IMR-90 (cell line): ENCODE results near the gene SOBP. TPM values are rescaled to one million over a fixed set of nuclear protein-coding genes. Genes with fewer than 3 reads are reported as not detected.

Experiments used
- ATAC-seq: fragments of 200-7000 bp; cut with Tn5 transposase; 2 replicates; pipeline ENCODE4 v1.9.1; 2020; ENCODE audit warnings: low read depth, mild to moderate bottlenecking, moderate library complexity
- BruUV-seq: library from RNA; stranded (reverse); fragments of 400-500 nt; replicated peaks from 2 replicates; lab custom pipeline; 2021; lab: Mats Ljungman, UMichigan
- CTCF ChIA-PET: fragments of 300-600 bp; formaldehyde crosslinking; extraction: SDS; loops from one replicate; lab custom pipeline; 2021; ENCODE audit warnings: antibody characterized with exemption; lab: Yijun Ruan, JAX
- POLR2A ChIA-PET: fragments of 300-600 bp; sonication (Branson Sonifier 250); formaldehyde crosslinking; loops from one replicate; lab custom pipeline; 2022; ENCODE audit warnings: antibody characterized with exemption; ENCODE audit not compliant: unreplicated experiment; lab: Charles Lee
- DNase-seq: peaks from one replicate; pipeline ENCODE4 v3.0.0; 2013
- H2AFZ ChIP-seq: replicated peaks from 2 replicates; pipeline ENCODE3; 2013; ENCODE audit warnings: low read length, mild to moderate bottlenecking; ENCODE audit not compliant: poor library complexity
- H2AK5ac ChIP-seq: 2 replicates; pipeline ENCODE4 v1.6.1; 2013; ENCODE audit warnings: low read depth, low read length, inconsistent platforms
- H2AK9ac ChIP-seq: replicated peaks from 2 replicates; pipeline ENCODE3; 2013; ENCODE audit warnings: mild to moderate bottlenecking, low read depth, low read length, moderate library complexity; ENCODE audit not compliant: poor library complexity
- H2BK120ac ChIP-seq: 2 replicates; pipeline ENCODE4 v1.6.1; 2013; ENCODE audit warnings: low read depth, low read length, inconsistent platforms
- H2BK15ac ChIP-seq: 3 replicates; pipeline ENCODE4 v1.6.1; 2013; ENCODE audit warnings: low read depth, low read length, inconsistent platforms
- H2BK20ac ChIP-seq: 2 replicates; pipeline ENCODE4 v1.6.1; 2013; ENCODE audit warnings: low read depth, mild to moderate bottlenecking, inconsistent platforms, low read length, moderate library complexity
- H2BK5ac ChIP-seq: 2 replicates; pipeline ENCODE4 v1.6.1; 2013; ENCODE audit warnings: mild to moderate bottlenecking, low read depth, low read length, inconsistent platforms; ENCODE audit not compliant: poor library complexity, severe bottlenecking
- H3K14ac ChIP-seq: replicated peaks from 2 replicates; pipeline ENCODE4 v1.6.1; 2013; ENCODE audit warnings: low read depth, low read length, inconsistent platforms
- H3K18ac ChIP-seq: 2 replicates; pipeline ENCODE4 v1.6.1; 2013; ENCODE audit warnings: low read depth, low read length, control low read depth
- H3K23ac ChIP-seq: 2 replicates; pipeline ENCODE4 v1.6.1; 2013; ENCODE audit warnings: low read depth, low read length, inconsistent platforms
- H3K27ac ChIP-seq: 2 replicates; pipeline ENCODE4 v1.5.1; 2013; ENCODE audit warnings: mild to moderate bottlenecking, control low read depth, low read length; ENCODE audit not compliant: insufficient read depth
- H3K27me3 ChIP-seq: 2 replicates; pipeline ENCODE4 v1.6.1; 2013; ENCODE audit warnings: low read length; ENCODE audit not compliant: control insufficient read depth, insufficient read depth
- H3K36me3 ChIP-seq: 2 replicates; pipeline ENCODE4 v1.6.1; 2013; ENCODE audit warnings: low read length, mixed read lengths; ENCODE audit not compliant: control insufficient read depth, insufficient read depth
- H3K4ac ChIP-seq: 2 replicates; pipeline ENCODE4 v1.6.1; 2013; ENCODE audit warnings: low read depth, low read length, inconsistent platforms
- H3K4me1 ChIP-seq: 2 replicates; pipeline ENCODE4 v1.6.1; 2013; ENCODE audit warnings: low read length, mixed read lengths; ENCODE audit not compliant: control insufficient read depth, insufficient read depth
- H3K4me2 ChIP-seq: 2 replicates; pipeline ENCODE4 v1.6.1; 2013; ENCODE audit warnings: low read depth, mild to moderate bottlenecking, control low read depth, low read length, moderate library complexity
- H3K4me3 ChIP-seq: 2 replicates; pipeline ENCODE4 v1.5.1; 2013; ENCODE audit warnings: low read depth, mild to moderate bottlenecking, control low read depth, low read length, moderate library complexity; ENCODE audit not compliant: insufficient read depth
- H3K56ac ChIP-seq: 2 replicates; pipeline ENCODE4 v1.6.1; 2013; ENCODE audit warnings: low read length, inconsistent platforms; ENCODE audit not compliant: insufficient read depth; ENCODE audit errors: extremely low read depth
- H3K79me1 ChIP-seq, 2 experiments: 2 replicates each; pipeline ENCODE4 v1.6.1; 2013; ENCODE audit warnings: low read length in 2 of 2, inconsistent platforms in 1 of 2, low read depth in 1 of 2
- H3K9ac ChIP-seq: 2 replicates; pipeline ENCODE4 v1.6.1; 2013; ENCODE audit warnings: low read depth, low read length, control low read depth
- H3K9me1 ChIP-seq: 2 replicates; pipeline ENCODE4 v1.6.1; 2013; ENCODE audit warnings: low read length, inconsistent platforms; ENCODE audit not compliant: insufficient read depth
- H3K9me3 ChIP-seq: 2 replicates; pipeline ENCODE4 v1.6.1; 2013; ENCODE audit warnings: low read length; ENCODE audit not compliant: control insufficient read depth, insufficient read depth
- H4K20me1 ChIP-seq: 2 replicates; pipeline ENCODE4 v1.6.1; 2013; ENCODE audit warnings: low read length, inconsistent platforms; ENCODE audit not compliant: insufficient read depth
- H4K5ac ChIP-seq: 2 replicates; pipeline ENCODE4 v1.6.1; 2013; ENCODE audit warnings: mild to moderate bottlenecking, low read depth, low read length, control low read depth
- H4K8ac ChIP-seq, 2 experiments: 2 replicates each; pipeline ENCODE4 v1.6.1; 2013; ENCODE audit warnings: low read depth in 2 of 2, low read length in 2 of 2, control low read depth in 1 of 2, inconsistent platforms in 1 of 2
- H4K91ac ChIP-seq: 2 replicates; pipeline ENCODE4 v1.6.1; 2013; ENCODE audit warnings: low read depth, low read length, inconsistent platforms; ENCODE audit not compliant: insufficient read depth
- BHLHE40 ChIP-seq: fragments of 150-350 bp; IDR thresholded peaks from 2 replicates; pipeline ENCODE4 v1.6.1; 2016; ENCODE audit warnings: mild to moderate bottlenecking, low read depth, low read length
- CEBPB ChIP-seq: IDR thresholded peaks from 2 replicates; pipeline ENCODE4 v1.6.1; 2012; ENCODE audit warnings: low read depth, low read length, improper control_type of control experiment
- CHD1 ChIP-seq: IDR thresholded peaks from 2 replicates; pipeline ENCODE4 v1.6.1; 2012; ENCODE audit warnings: low read depth, low read length, improper control_type of control experiment
- FOS ChIP-seq: fragments of 150-350 bp; IDR thresholded peaks from 2 replicates; pipeline ENCODE4 v1.6.1; 2016; ENCODE audit warnings: low read depth, low read length
- MAFK ChIP-seq: IDR thresholded peaks from 2 replicates; pipeline ENCODE4 v1.6.1; 2012; ENCODE audit warnings: low read depth, low read length, improper control_type of control experiment
- MAZ ChIP-seq: IDR thresholded peaks from 2 replicates; pipeline ENCODE4 v1.6.1; 2012; ENCODE audit warnings: low read depth, mild to moderate bottlenecking, low read length, improper control_type of control experiment, moderate library complexity, borderline replicate concordance
- MXI1 ChIP-seq: IDR thresholded peaks from 2 replicates; pipeline ENCODE4 v1.6.1; 2012; ENCODE audit warnings: low read depth, mild to moderate bottlenecking, low read length, moderate library complexity, borderline replicate concordance
- NFE2L2 ChIP-seq: fragments of 150-350 bp; IDR thresholded peaks from 2 replicates; pipeline ENCODE4 v1.6.1; 2016; ENCODE audit warnings: low read depth, mild to moderate bottlenecking, low read length
- POLR2A ChIP-seq: IDR thresholded peaks from 2 replicates; pipeline ENCODE4 v1.6.1; 2012; ENCODE audit warnings: mild to moderate bottlenecking, low read depth, low read length
- RAD21 ChIP-seq: IDR thresholded peaks from 2 replicates; pipeline ENCODE4 v1.6.1; 2012; ENCODE audit warnings: low read length, improper control_type of control experiment
- RCOR1 ChIP-seq: IDR thresholded peaks from 2 replicates; pipeline ENCODE4 v1.6.1; 2012; ENCODE audit warnings: mild to moderate bottlenecking, low read length, improper control_type of control experiment; ENCODE audit not compliant: insufficient replicate concordance
- RFX5 ChIP-seq: IDR thresholded peaks from 2 replicates; pipeline ENCODE4 v1.8.0; 2012; ENCODE audit warnings: low read depth, mild to moderate bottlenecking, low read length, moderate library complexity
- SMC3 ChIP-seq: fragments of 150-350 bp; IDR thresholded peaks from 2 replicates; pipeline ENCODE4 v1.6.1; 2016; ENCODE audit warnings: low read depth, mild to moderate bottlenecking, antibody characterized with exemption, low read length, moderate library complexity
- WGBS, 2 experiments: methylation state at CpG; one replicate each; pipeline versions ENCODE4 v1.1.5 to v1.1.7; 2013; ENCODE audit warnings: missing lambda C conversion rate in 2 of 2; ENCODE audit not compliant: insufficient read length in 1 of 2; ENCODE audit errors: extremely low coverage in 2 of 2; 5-methylcytosine and 5-hydroxymethylcytosine counted together
- dilution Hi-C: fragments of 300-500 bp; cut with HindIII; formaldehyde crosslinking; loops from one replicate; pipeline ENCODE4 v1.14.3; 2018; ENCODE audit warnings: low sequenced_read_pairs; ENCODE audit not compliant: unreplicated experiment
- in situ Hi-C: fragments of 300-500 bp; cut with MboI; formaldehyde crosslinking; loops from 3 replicates; pipeline ENCODE4 v1.14.3; 2019; ENCODE audit warnings: low sequenced_read_pairs, inconsistent platforms, mixed read lengths
- intact Hi-C: fragments of 100-400 bp; cut with micrococcal nuclease; formaldehyde crosslinking; loops from 2 replicates; pipeline ENCODE4 v1.10.0; 2022
- polyA plus RNA-seq, 3 experiments: library from polyadenylated mRNA; depleted of rRNA; stranded (reverse); fragments of >200 nt; gene quantifications; 2 replicates each; pipeline ENCODE4 v1.2.3, GENCODE V29; 2012; ENCODE audit warnings: low replicate concordance in 1 of 3
- total RNA-seq: library from RNA; depleted of rRNA; stranded (reverse); fragments of >200 nt; gene quantifications from 2 replicates; pipeline ENCODE4 v1.2.3, GENCODE V29; 2012
- TF ChIP-seq, protein P1 (sequence below): fragments of 150-350 bp; IDR thresholded peaks from 2 replicates; pipeline ENCODE4 v1.6.1; 2017; ENCODE audit warnings: mild to moderate bottlenecking, antibody characterized with exemption, low read length, low read depth
- TF ChIP-seq, protein P2 (sequence below): conservative IDR thresholded peaks from 2 replicates; pipeline ENCODE4 v1.5.1; 2012; ENCODE audit warnings: mild to moderate bottlenecking, low read depth, low read length, improper control_type of control experiment
- TF ChIP-seq, protein P3 (sequence below): fragments of 150-350 bp; IDR thresholded peaks from 2 replicates; pipeline ENCODE4 v1.6.1; 2016; ENCODE audit warnings: low read depth, mild to moderate bottlenecking, low read length, moderate library complexity, borderline replicate concordance

The SOBP gene
- total and polyA plus RNA-seq, 2 of the 4 experiments (the other 2 are of a cell fraction): 0.60 to 0.72 TPM

DNA sequence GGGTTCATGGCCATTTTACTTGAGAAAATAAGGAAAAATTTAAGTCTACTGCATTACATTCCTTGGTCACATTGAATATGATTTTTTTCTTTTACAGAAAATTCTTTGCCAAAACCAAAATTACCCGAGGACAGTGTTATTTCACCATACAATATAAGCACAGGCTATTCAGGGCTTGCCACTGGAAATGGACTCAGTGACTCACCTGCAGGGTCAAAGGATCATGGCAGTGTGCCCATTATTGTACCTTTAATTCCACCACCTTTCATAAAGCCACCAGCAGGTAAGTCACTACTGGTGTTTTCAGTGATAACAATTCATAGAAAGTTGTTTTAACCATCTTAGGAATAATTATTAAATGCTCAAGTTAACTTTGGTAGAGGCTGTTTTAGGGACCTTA, 16.2 kb downstream of the SOBP start:
- CTCF ChIA-PET: no interaction called here
- Histone ChIP-seq H2AK5ac (no peak overlapping the region), H3K4me3 (no peak overlapping the region), H3K27me3 (no peaks in the 10 kb centered on the region), H3K56ac (no peak overlapping the region), H3K9me3 (no peaks in the 10 kb centered on the region), H3K4me1 (no peaks in the 10 kb centered on the region), H2BK5ac (no peak overlapping the region), H2BK15ac (no peak overlapping the region), H3K18ac (no peak overlapping the region), H3K9ac (no peak overlapping the region), H3K9me1 (no peaks in the 10 kb centered on the region), H3K4ac (no peak overlapping the region), H4K20me1 (no peaks in the 10 kb centered on the region), H3K36me3 (no peaks in the 10 kb centered on the region), H3K23ac (no peak overlapping the region), H3K79me1 (no peaks in the 10 kb centered on the region), H2BK20ac (no peak overlapping the region), H2AFZ (no peak overlapping the region), H3K27ac (no peak overlapping the region), H3K4me2 (no peak overlapping the region), H4K5ac (no peak overlapping the region), H2AK9ac (no peak overlapping the region), H4K91ac (no peak overlapping the region), H2BK120ac (no peak overlapping the region), H4K8ac (no peak overlapping the region), H3K14ac (no peak overlapping the region)
- WGBS, 2 experiments: no CpG with 5 or more reads among the region's 1 CpG
- intact Hi-C loops: no loop called here
- no peak for ATAC-seq
- POLR2A ChIA-PET: no interaction called here
- no TSS peak for BruUV-seq
- in situ Hi-C loops: no loop called here
- TF ChIP-seq FOS: no peak
- no peak for TF ChIP-seq MXI1
- TF ChIP-seq BHLHE40: no peak
- TF ChIP-seq, protein P1, sequence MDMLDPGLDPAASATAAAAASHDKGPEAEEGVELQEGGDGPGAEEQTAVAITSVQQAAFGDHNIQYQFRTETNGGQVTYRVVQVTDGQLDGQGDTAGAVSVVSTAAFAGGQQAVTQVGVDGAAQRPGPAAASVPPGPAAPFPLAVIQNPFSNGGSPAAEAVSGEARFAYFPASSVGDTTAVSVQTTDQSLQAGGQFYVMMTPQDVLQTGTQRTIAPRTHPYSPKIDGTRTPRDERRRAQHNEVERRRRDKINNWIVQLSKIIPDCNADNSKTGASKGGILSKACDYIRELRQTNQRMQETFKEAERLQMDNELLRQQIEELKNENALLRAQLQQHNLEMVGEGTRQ: no peak
- TF ChIP-seq NFE2L2: no peak
- TF ChIP-seq MAFK: no peak
- TF ChIP-seq RCOR1: no peak
- TF ChIP-seq, protein P2, sequence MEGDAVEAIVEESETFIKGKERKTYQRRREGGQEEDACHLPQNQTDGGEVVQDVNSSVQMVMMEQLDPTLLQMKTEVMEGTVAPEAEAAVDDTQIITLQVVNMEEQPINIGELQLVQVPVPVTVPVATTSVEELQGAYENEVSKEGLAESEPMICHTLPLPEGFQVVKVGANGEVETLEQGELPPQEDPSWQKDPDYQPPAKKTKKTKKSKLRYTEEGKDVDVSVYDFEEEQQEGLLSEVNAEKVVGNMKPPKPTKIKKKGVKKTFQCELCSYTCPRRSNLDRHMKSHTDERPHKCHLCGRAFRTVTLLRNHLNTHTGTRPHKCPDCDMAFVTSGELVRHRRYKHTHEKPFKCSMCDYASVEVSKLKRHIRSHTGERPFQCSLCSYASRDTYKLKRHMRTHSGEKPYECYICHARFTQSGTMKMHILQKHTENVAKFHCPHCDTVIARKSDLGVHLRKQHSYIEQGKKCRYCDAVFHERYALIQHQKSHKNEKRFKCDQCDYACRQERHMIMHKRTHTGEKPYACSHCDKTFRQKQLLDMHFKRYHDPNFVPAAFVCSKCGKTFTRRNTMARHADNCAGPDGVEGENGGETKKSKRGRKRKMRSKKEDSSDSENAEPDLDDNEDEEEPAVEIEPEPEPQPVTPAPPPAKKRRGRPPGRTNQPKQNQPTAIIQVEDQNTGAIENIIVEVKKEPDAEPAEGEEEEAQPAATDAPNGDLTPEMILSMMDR: no peak
- no peak for TF ChIP-seq POLR2A
- TF ChIP-seq, protein P3, sequence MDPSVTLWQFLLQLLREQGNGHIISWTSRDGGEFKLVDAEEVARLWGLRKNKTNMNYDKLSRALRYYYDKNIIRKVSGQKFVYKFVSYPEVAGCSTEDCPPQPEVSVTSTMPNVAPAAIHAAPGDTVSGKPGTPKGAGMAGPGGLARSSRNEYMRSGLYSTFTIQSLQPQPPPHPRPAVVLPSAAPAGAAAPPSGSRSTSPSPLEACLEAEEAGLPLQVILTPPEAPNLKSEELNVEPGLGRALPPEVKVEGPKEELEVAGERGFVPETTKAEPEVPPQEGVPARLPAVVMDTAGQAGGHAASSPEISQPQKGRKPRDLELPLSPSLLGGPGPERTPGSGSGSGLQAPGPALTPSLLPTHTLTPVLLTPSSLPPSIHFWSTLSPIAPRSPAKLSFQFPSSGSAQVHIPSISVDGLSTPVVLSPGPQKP: no peak
- TF ChIP-seq RAD21: no peak
- TF ChIP-seq CEBPB: no peak
- TF ChIP-seq CHD1: no peak
- TF ChIP-seq MAZ: no peak
- TF ChIP-seq RFX5: no peak
- TF ChIP-seq SMC3: no peak
- DNase-seq: no peak
- dilution Hi-C loops: no loop called here
